SU-DHL-6 (cell line): ENCODE measurements around the gene GABRB1.

Source experiments
- EZH2phosphoT487 ChIP-seq: fragments of 200-600 bp; sonication (generic), shearing (Covaris generic); conservative IDR thresholded peaks from 2 replicates; pipeline ENCODE4 v1.6.1; 2018; ENCODE audit warnings: mild to moderate bottlenecking, antibody characterized with exemption, low read length, moderate library complexity, mixed read lengths
- TF ChIP-seq, protein P1 (sequence below): fragments of 200-600 bp; sonication (generic); IDR thresholded peaks from one replicate; pipeline ENCODE4 v1.5.1; 2017; ENCODE audit warnings: antibody characterized with exemption, mild to moderate bottlenecking, low read length, moderate library complexity; ENCODE audit not compliant: insufficient read depth, poor library complexity, severe bottlenecking

DNA sequence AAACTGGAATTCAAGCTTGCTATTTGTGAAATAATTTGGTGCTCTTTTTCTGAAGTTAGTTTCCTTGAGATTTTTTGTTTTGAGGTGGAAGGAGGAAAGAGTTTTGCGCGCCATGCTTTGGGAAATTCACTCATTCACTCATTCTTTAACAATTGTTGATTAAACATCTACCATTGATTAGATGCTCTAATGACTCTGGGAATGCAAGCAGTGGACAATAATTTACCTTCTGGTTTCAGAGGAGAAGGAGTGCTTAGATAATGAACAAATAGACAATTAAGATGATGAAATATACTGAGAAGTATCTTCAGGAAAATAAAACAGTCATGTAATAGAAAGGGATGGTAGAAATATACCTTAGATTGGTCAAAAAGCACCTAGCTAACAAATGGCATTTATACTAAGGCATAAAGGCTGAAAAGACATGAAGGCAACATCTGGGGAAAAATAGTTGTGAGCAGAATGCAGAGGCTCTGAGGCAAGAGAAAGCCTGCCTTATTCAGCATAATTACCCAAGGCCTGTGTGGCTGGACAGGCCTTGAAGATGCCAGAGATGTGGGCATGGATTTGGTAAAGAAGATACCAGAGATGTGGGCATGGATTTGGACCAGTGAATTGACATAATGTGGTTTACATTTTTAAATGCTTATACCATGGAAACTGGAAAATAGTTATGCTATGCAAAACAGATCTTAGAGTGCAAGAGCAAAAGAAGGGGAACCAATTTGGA, 434.9 kb downstream of the GABRB1 start:
- TF ChIP-seq, protein P1, sequence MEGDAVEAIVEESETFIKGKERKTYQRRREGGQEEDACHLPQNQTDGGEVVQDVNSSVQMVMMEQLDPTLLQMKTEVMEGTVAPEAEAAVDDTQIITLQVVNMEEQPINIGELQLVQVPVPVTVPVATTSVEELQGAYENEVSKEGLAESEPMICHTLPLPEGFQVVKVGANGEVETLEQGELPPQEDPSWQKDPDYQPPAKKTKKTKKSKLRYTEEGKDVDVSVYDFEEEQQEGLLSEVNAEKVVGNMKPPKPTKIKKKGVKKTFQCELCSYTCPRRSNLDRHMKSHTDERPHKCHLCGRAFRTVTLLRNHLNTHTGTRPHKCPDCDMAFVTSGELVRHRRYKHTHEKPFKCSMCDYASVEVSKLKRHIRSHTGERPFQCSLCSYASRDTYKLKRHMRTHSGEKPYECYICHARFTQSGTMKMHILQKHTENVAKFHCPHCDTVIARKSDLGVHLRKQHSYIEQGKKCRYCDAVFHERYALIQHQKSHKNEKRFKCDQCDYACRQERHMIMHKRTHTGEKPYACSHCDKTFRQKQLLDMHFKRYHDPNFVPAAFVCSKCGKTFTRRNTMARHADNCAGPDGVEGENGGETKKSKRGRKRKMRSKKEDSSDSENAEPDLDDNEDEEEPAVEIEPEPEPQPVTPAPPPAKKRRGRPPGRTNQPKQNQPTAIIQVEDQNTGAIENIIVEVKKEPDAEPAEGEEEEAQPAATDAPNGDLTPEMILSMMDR: no peak
- no peak for TF ChIP-seq EZH2phosphoT487
